22Rv1 (cell line): ENCODE measurements around the gene IGSF9.

Experiments
- ZFX ChIP-seq: fragments of 450-650 bp; IDR thresholded peaks from 2 replicates; pipeline ENCODE4 v1.6.1; 2017; ENCODE audit warnings: antibody characterized with exemption, borderline replicate concordance
- TF ChIP-seq, protein P1 (sequence below): fragments of 450-650 bp; IDR thresholded peaks from 2 replicates; pipeline ENCODE4 v1.5.1; 2017; ENCODE audit warnings: mild to moderate bottlenecking

DNA sequence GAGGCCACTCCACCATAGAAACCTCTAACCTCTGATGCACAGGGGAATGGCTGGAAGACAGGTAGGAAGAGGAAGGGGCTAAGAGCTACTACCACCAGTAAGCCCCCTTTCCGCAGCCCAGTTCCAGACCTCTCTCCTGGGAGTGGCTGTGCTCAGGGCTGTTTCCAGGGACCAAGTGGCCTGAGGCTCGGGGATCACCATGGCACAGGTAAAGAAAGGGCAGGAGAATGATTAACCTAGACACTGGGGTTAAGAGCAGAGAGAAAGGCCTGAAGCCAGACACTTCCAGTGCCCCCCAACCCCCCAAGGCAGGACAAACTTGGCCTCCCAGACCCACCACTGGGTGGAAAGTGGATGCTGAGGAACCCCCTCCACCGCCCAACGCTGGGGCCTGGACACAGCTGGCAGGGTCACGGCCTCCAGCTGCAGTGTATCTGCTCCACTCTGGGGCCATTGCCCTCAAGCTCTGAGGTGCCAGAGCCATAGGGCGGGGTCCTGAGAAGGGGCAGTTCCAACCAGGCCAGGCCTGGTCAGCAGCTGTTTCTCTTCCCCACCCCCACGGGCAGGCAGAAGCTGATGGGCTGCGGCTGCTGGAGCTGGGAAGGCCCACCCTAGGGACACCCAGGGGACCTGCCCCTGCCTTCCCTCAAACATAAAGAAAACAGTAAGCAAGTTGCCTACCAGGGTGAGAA lies 22.8 kb downstream of the IGSF9 start:
- TF ChIP-seq, protein P1, sequence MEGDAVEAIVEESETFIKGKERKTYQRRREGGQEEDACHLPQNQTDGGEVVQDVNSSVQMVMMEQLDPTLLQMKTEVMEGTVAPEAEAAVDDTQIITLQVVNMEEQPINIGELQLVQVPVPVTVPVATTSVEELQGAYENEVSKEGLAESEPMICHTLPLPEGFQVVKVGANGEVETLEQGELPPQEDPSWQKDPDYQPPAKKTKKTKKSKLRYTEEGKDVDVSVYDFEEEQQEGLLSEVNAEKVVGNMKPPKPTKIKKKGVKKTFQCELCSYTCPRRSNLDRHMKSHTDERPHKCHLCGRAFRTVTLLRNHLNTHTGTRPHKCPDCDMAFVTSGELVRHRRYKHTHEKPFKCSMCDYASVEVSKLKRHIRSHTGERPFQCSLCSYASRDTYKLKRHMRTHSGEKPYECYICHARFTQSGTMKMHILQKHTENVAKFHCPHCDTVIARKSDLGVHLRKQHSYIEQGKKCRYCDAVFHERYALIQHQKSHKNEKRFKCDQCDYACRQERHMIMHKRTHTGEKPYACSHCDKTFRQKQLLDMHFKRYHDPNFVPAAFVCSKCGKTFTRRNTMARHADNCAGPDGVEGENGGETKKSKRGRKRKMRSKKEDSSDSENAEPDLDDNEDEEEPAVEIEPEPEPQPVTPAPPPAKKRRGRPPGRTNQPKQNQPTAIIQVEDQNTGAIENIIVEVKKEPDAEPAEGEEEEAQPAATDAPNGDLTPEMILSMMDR = no peak
- TF ChIP-seq ZFX = no peak
